WI38 (cell line): ENCODE measurements around the gene IL4R.

Source experiments
- H3K4me3 ChIP-seq: 2 replicates; pipeline ENCODE4 v1.5.1; 2011; ENCODE audit warnings: low read depth, mild to moderate bottlenecking, control low read depth, low read length
- TF ChIP-seq, protein P1 (sequence below): IDR thresholded peaks from 2 replicates; pipeline ENCODE4 v1.5.1; 2012; ENCODE audit warnings: low read depth, mild to moderate bottlenecking, control low read depth, low read length

IL4R gene

DNA sequence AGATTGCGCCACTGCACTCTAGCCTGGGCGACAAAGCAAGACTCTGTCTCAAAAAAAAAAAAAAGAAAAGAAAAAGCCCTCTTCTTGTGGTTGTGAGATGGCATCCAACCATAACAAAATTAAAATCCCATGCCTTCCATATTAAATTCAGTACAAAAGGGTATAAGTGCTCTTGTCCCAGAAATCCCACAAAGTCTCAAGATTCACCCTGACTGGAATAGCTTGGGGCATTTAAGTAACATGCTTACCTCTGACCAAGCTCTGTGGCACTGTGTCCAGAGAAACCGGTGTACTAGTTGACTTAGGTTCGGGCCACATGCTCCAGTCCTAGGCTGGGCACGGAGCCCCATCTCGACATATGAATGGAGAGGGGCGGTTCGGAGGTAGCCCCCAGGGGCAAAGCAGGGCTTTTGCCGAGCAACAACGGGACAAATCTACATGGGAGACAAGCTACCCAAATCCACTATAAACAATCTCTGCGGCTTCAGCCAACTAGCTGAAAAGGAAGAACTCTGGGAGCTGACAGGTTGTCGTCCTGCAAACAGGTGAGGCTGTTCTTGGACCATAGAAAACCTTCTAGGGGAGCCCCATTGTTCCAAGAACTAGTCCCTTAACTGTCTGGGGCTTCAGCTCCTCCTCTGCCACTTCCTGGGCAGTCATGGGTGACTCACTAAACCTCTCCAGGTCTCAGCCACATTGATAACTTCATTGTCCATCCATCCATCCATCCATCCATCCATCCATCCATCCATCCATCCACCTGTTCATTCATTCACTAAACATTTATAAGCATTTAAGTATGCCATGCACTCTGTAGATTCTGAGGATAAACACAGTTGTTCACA is 10.3 kb upstream of the IL4R start:
- no peak overlapping the region for H3K4me3 ChIP-seq
- TF ChIP-seq, protein P1, sequence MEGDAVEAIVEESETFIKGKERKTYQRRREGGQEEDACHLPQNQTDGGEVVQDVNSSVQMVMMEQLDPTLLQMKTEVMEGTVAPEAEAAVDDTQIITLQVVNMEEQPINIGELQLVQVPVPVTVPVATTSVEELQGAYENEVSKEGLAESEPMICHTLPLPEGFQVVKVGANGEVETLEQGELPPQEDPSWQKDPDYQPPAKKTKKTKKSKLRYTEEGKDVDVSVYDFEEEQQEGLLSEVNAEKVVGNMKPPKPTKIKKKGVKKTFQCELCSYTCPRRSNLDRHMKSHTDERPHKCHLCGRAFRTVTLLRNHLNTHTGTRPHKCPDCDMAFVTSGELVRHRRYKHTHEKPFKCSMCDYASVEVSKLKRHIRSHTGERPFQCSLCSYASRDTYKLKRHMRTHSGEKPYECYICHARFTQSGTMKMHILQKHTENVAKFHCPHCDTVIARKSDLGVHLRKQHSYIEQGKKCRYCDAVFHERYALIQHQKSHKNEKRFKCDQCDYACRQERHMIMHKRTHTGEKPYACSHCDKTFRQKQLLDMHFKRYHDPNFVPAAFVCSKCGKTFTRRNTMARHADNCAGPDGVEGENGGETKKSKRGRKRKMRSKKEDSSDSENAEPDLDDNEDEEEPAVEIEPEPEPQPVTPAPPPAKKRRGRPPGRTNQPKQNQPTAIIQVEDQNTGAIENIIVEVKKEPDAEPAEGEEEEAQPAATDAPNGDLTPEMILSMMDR = no peak

DNA sequence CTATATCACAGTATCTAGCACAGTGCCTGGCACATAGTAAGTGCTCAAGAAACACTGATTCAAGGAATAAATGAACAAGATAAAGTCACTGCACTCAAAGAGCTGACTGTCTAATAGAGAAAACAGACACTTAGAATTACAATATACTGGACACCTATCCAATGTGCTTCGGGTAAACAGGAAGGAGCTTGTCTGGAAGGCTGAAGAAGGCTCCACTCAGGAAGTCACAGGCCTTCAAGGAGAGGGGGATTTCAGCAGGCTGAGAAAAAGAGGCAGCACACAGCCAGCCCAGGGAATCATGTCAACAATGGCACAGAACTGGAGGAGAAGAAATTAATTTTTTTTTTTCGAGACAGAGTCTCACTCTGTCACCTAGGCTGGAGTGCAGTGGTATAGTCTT is 9.7 kb upstream of the IL4R start:
- H3K4me3 ChIP-seq = no peak overlapping the region
- TF ChIP-seq, protein P1 = no peak

DNA sequence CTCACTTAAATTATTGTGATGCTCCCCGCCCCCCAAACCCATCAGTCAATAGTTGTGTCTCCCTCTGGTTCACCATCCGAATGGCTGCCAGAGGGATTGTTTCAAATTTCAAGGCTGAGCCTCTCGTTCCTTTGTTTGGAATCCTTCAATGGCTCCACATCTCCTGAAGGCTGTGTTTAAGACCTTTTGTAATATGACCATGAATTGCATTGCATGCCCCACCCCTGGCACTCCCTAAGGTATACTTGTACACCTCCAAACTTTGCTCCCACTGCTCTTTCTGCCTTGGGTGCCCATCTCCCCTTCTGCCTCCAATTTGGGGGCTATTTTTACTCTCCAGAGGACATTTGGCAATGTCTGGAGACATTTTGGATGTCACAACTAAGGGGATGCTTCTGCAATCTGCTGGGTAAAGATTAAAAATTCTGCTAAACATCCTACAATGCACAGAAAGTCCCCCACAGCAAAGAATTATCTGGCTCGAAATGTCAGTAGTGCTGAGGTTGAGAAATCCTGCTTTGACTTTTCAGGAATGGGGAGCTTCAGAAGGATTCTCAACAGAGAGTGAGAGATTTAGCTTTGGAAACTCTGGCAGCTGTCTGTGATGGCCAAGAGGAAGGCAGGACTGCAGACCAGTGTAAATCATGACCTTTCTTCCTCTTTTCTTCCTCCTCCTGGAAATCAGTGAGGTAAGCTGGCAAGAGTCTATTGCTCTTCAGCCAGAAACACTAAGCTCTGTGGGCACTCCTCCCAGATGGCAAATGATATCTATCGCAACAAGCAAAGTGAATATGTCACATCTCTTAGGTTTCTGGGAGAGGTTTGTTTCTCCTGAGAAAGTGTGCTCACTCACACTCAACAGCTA is 8.7 kb upstream of the IL4R start:
- TF ChIP-seq, protein P1 = no peak
- no peak overlapping the region for H3K4me3 ChIP-seq

DNA sequence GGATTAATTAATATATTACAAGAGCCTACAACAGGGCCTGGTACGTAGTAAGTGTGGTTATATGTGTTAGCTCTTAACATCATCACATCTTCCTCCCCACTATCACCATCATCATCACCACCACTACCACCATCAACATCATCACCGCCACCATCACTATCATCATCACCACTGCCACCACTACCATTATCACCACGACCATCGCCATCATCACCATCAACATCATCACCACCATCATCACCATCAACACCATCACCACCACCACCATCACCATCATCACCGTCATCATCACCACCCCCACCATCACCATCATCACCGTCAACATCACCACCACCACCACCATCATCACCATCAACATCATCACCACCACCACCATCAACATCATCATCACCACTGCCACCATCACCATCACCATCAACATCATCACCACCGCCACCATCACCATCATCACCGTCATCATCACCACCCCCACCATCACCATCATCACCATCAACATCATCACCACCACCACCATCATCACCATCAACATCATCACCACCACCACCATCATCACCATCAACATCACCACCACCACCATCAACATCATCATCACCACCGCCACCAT is 7.8 kb upstream of the IL4R start:
- H3K4me3 ChIP-seq = no peak overlapping the region

DNA sequence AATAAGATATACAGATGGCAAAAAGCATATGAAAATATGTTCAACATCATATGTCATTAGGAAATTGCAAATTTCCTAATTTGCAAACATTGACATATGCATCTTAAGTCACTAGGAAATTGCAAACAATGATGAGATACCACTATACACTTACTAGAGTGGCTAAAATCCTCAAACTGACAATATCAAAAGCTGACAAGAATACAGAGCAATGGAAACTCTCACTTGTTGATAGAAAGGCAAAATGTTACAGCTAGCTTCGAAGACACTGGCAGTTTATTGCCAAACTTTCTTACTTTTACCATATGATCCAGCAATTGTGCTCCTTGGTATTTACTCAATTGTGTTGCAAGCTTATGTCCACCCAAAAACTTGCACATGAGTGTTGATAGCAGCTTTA is 5.0 kb upstream of the IL4R start:
- TF ChIP-seq, protein P1 = no peak
- H3K4me3 ChIP-seq = no peak overlapping the region

More for the DNA sequence above, 7.8 kb upstream of the IL4R start:
- TF ChIP-seq, protein P1 = no peak

DNA sequence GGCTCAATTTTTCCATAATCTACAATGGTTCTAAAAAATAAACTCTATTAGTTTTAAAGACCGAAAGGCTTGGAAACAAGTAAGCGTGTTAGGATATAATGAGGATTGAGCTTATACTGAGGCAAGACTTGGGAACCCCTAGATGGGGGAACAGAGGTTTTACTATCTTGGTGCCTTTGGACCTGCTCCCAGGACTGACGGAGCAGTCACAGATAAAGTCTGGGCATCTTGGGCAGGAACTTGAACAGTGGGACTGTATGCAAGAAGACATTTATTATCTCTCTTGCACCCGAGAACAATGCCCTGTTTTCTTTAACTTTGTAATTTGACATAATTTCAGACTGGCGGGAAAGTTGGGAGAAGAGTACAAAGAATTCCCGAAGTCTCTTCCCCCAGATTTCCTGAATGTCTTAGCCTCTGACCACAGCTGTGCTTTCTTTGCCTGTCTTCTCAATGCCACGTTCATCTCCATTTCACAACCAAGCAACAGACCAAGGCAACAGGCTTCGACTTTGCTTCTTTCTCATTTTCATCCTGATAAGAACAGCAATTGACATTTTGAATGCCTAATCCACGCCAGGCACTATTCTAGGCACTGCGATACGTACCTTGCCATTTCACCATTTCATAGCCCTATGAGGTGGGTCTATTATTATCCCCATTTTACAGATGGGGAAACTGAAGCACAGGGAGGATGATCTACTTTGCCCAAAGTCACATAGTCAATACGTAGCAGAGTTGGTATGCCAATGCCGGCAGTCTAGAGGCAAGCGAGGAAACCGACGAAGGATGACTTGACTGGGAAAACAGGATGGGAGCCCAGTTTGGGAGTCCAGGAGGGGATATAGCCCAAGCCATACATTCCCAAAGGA is 3.0 kb upstream of the IL4R start:
- TF ChIP-seq, protein P1 = no peak
- H3K4me3 ChIP-seq = no peak overlapping the region
